ENCODE measurements around the gene TTC28.

The TTC28 gene

DNA sequence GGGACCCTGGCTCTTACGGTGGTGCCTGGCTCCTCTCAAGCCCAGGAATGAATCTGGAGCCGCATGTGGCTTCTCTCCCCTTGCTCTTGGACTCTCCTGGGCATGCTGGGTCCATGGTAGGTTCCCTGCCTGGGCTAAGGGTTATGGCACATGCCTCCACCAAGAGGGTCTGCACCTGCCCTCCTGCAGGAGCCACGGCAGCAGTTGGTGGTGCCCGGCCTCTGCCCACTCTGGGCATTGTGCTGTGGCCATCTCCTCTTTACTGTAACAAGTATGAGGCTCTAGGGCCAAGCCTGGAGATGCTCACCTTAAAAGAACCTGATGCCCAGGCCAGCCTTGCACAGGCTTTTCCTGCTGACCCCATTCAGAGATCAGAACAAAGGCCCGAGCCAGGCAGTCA is 656.6 kb downstream of the TTC28 start:
- H3K27me3 ChIP-seq (ENCODE audit: insufficient read depth, insufficient read length): no peaks in the 10 kb centered on the region
- no peak overlapping the region for H3K4me3 ChIP-seq (ENCODE audit: insufficient read length, low read depth)
- H3K9me3 ChIP-seq (ENCODE audit: insufficient read depth, low read length): no peaks in the 10 kb centered on the region
- TF ChIP-seq YY1 (IDR thresholded peaks at IDR 0.05; ENCODE audit: insufficient read depth, insufficient read length) (no peak), SUZ12 (IDR thresholded peaks at IDR 0.05; ENCODE audit: extremely low read depth, insufficient read depth, insufficient read length) (no peak), ZNF274 (IDR thresholded peaks at IDR 0.05; ENCODE audit: low read depth, low read length) (no peak)
- peaks cover 15% of the 10 kb centered on the region for H3K4me1 ChIP-seq (ENCODE audit: insufficient read depth, insufficient read length)
- H3K9ac ChIP-seq (ENCODE audit: insufficient read length, low read depth): no peak overlapping the region
- no peak for DNase-seq (ENCODE audit: low read depth, low spot score)
- H3K36me3 ChIP-seq (ENCODE audit: insufficient read depth, insufficient read length, low read length): no peaks in the 10 kb centered on the region

DNA sequence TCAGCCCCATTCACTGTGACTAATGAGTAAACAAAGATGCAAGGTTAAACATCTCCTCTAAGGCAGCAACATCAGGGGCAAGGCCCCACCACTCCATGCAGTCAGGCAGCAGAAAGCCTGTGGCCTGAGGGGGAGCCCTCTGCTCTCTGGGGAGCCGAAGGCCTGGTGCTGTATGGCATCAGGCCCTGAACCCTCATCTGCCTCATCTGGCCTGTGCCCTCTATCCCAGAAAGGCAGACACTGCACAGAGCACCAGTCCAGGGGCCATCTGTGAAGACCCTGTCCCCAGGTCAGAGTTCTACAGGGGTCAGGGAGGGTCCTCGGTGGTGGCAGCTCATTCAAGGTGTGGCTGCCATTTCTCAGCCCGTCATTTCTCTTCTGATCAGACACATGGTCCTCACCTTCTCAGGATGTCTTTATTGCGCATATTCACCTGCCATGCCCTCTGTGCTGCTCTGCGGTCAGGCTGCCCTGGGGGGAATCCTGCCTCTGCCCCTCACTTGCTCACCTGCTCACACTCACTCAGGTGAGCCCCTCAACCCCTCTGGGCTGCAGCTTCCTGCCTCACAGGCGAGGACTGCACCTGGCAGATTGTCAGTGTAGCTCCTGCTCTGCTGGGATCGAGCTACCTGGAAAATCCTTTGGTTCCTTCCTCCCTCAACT is 657.5 kb downstream of the TTC28 start:
- Histone ChIP-seq H3K4me1 (ENCODE audit: insufficient read depth, insufficient read length) (peaks cover 15% of the 10 kb centered on the region), H3K36me3 (ENCODE audit: insufficient read depth, insufficient read length, low read length) (no peaks in the 10 kb centered on the region), H3K9ac (ENCODE audit: insufficient read length, low read depth) (no peak overlapping the region), H3K27me3 (ENCODE audit: insufficient read depth, insufficient read length) (no peaks in the 10 kb centered on the region), H3K4me3 (ENCODE audit: insufficient read length, low read depth) (no peak overlapping the region), H3K9me3 (ENCODE audit: insufficient read depth, low read length) (no peaks in the 10 kb centered on the region)
- TF ChIP-seq SUZ12 (IDR thresholded peaks at IDR 0.05; ENCODE audit: extremely low read depth, insufficient read depth, insufficient read length) (no peak), YY1 (IDR thresholded peaks at IDR 0.05; ENCODE audit: insufficient read depth, insufficient read length) (no peak), ZNF274 (IDR thresholded peaks at IDR 0.05; ENCODE audit: low read depth, low read length) (no peak)
- no peak for DNase-seq (ENCODE audit: low read depth, low spot score)

- Histone ChIP-seq H3K4me3 (ENCODE audit: insufficient read length, low read depth) (no peak overlapping the region), H3K4me1 (ENCODE audit: insufficient read depth, insufficient read length) (peaks cover 15% of the 10 kb centered on the region), H3K9ac (ENCODE audit: insufficient read length, low read depth) (no peak overlapping the region), H3K36me3 (ENCODE audit: insufficient read depth, insufficient read length, low read length) (no peaks in the 10 kb centered on the region), H3K27me3 (ENCODE audit: insufficient read depth, insufficient read length) (no peaks in the 10 kb centered on the region), H3K9me3 (ENCODE audit: insufficient read depth, low read length) (no peaks in the 10 kb centered on the region)
- DNase-seq (ENCODE audit: low read depth, low spot score): no peak
- TF ChIP-seq YY1 (IDR thresholded peaks at IDR 0.05; ENCODE audit: insufficient read depth, insufficient read length) (no peak), SUZ12 (IDR thresholded peaks at IDR 0.05; ENCODE audit: extremely low read depth, insufficient read depth, insufficient read length) (no peak), ZNF274 (IDR thresholded peaks at IDR 0.05; ENCODE audit: low read depth, low read length) (no peak)
These were observed 658.3 kb downstream of the TTC28 start for GRCh38 chr22:28021116-28021997.

DNA sequence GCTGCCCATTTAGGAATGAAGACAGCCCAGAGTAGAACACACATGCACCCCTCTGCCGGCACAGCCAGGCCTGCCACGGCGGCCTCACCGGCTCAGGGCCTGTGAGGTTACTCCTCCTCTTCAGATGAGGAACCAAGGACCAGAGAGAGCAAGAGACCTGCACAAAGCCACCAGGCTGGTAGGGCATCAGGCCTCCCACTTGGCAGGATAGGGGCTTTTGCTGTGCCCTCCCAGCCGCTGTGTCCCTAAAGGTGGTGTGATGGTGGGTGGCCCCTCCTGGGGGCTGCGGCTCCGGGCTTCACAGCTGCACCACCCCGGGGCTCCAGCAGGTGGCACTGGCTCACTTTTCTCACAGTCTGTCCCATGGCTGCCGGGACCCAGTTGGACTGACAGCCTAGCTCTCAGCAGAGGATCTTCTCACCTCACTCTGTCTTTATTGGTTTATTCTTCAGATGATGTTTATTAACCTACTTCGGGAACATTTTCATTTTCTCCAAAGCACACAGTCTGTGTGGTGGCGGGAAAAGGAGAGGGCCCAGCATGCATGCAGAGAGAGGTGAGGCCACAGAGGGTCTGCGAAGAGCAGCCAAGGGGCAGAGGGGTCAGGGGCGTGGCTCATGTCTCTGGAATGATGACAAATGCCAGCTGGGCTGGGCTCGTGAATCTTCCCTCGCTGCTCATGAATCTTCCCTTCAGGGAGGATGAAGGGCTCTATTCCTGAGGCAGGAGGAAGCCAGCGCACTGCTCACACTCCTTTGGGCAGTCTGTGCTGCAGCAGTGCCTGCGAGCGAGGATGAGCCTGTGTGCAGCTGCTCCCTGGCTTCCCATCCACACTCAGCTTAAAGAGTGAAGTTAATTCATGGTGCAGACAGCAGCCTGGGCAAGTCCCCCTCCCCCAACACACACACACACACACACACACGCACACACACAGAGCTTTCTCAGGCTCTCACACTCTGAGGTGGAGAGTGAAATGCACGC is 659.5 kb downstream of the TTC28 start:
- Histone ChIP-seq H3K9me3 (ENCODE audit: insufficient read depth, low read length) (no peaks in the 10 kb centered on the region), H3K36me3 (ENCODE audit: insufficient read depth, insufficient read length, low read length) (no peaks in the 10 kb centered on the region), H3K9ac (ENCODE audit: insufficient read length, low read depth) (no peak overlapping the region), H3K4me1 (ENCODE audit: insufficient read depth, insufficient read length) (peaks cover 15% of the 10 kb centered on the region), H3K4me3 (ENCODE audit: insufficient read length, low read depth) (no peak overlapping the region), H3K27me3 (ENCODE audit: insufficient read depth, insufficient read length) (no peaks in the 10 kb centered on the region)
- TF ChIP-seq ZNF274 (IDR thresholded peaks at IDR 0.05; ENCODE audit: low read depth, low read length): no peak
- no peak for TF ChIP-seq SUZ12 (IDR thresholded peaks at IDR 0.05; ENCODE audit: extremely low read depth, insufficient read depth, insufficient read length)
- DNase-seq (ENCODE audit: low read depth, low spot score): peak; percentile 27

GRCh38 chr22:28019360-28019759 is 660.3 kb downstream of the TTC28 start:
- H3K9ac ChIP-seq (ENCODE audit: insufficient read length, low read depth): peak overlapping the region; percentile 39
- no peaks in the 10 kb centered on the region for H3K9me3 ChIP-seq (ENCODE audit: insufficient read depth, low read length)
- H3K4me1 ChIP-seq (ENCODE audit: insufficient read depth, insufficient read length): peaks cover 15% of the 10 kb centered on the region
- H3K36me3 ChIP-seq (ENCODE audit: insufficient read depth, insufficient read length, low read length): no peaks in the 10 kb centered on the region
- no peak overlapping the region for H3K4me3 ChIP-seq (ENCODE audit: insufficient read length, low read depth)
- DNase-seq (ENCODE audit: low read depth, low spot score): no peak
- no peaks in the 10 kb centered on the region for H3K27me3 ChIP-seq (ENCODE audit: insufficient read depth, insufficient read length)
- no peak for TF ChIP-seq SUZ12 (IDR thresholded peaks at IDR 0.05; ENCODE audit: extremely low read depth, insufficient read depth, insufficient read length)
- TF ChIP-seq ZNF274 (IDR thresholded peaks at IDR 0.05; ENCODE audit: low read depth, low read length): no peak
- TF ChIP-seq YY1 (IDR thresholded peaks at IDR 0.05; ENCODE audit: insufficient read depth, insufficient read length): no peak

GRCh38 chr22:28018461-28018927 is 661.1 kb downstream of the TTC28 start:
- no peak overlapping the region for H3K4me3 ChIP-seq (ENCODE audit: insufficient read length, low read depth)
- TF ChIP-seq SUZ12 (IDR thresholded peaks at IDR 0.05; ENCODE audit: extremely low read depth, insufficient read depth, insufficient read length) (no peak), YY1 (IDR thresholded peaks at IDR 0.05; ENCODE audit: insufficient read depth, insufficient read length) (no peak), ZNF274 (IDR thresholded peaks at IDR 0.05; ENCODE audit: low read depth, low read length) (no peak)
- no peaks in the 10 kb centered on the region for H3K9me3 ChIP-seq (ENCODE audit: insufficient read depth, low read length)
- DNase-seq (ENCODE audit: low read depth, low spot score): no peak
- peaks cover 15% of the 10 kb centered on the region for H3K4me1 ChIP-seq (ENCODE audit: insufficient read depth, insufficient read length)
- H3K27me3 ChIP-seq (ENCODE audit: insufficient read depth, insufficient read length): no peaks in the 10 kb centered on the region
- no peaks in the 10 kb centered on the region for H3K36me3 ChIP-seq (ENCODE audit: insufficient read depth, insufficient read length, low read length)
- H3K9ac ChIP-seq (ENCODE audit: insufficient read length, low read depth): no peak overlapping the region
